OCI-LY3 (cell line): ENCODE data around the gene EBI3.

Experiments used
- EZH2phosphoT487 ChIP-seq: fragments of 200-600 bp; shearing (Covaris generic); IDR thresholded peaks from 2 replicates; pipeline ENCODE4 v1.6.1; 2018; ENCODE audit warnings: antibody characterized with exemption, mixed run types, low read depth
- TF ChIP-seq, protein P1 (sequence below): fragments of 200-600, 300-600 bp; sonication (generic); IDR thresholded peaks from 2 replicates; pipeline ENCODE4 v1.5.1; 2014; ENCODE audit warnings: antibody characterized with exemption, low read length, low read depth

DNA sequence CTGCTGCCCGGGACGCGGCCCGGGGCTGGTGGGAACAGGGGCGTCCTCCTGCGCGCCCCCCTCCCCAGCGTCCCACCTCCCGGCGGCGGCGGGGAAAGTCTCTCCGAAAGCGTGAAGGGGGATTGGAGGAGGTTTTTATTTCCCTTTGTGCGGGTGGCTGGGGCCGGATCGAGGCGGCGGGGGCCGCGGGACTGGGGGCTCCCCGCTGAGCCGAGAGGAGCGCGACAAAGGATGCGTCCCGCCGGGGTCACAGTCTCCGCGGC is 49.9 kb downstream of the EBI3 start:
- no peak for TF ChIP-seq EZH2phosphoT487
- TF ChIP-seq, protein P1, sequence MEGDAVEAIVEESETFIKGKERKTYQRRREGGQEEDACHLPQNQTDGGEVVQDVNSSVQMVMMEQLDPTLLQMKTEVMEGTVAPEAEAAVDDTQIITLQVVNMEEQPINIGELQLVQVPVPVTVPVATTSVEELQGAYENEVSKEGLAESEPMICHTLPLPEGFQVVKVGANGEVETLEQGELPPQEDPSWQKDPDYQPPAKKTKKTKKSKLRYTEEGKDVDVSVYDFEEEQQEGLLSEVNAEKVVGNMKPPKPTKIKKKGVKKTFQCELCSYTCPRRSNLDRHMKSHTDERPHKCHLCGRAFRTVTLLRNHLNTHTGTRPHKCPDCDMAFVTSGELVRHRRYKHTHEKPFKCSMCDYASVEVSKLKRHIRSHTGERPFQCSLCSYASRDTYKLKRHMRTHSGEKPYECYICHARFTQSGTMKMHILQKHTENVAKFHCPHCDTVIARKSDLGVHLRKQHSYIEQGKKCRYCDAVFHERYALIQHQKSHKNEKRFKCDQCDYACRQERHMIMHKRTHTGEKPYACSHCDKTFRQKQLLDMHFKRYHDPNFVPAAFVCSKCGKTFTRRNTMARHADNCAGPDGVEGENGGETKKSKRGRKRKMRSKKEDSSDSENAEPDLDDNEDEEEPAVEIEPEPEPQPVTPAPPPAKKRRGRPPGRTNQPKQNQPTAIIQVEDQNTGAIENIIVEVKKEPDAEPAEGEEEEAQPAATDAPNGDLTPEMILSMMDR = no peak
